HEK293 (cell line): ENCODE measurements around the gene LDLRAP1.

Experiments
- TCF7L2 ChIP-seq: IDR thresholded peaks from 2 replicates; pipeline ENCODE4 v1.6.1; 2011; ENCODE audit warnings: low read depth, mild to moderate bottlenecking, inconsistent platforms, low read length, moderate library complexity, borderline replicate concordance
- ZNF416 ChIP-seq: fragments of 450-650 bp; formaldehyde crosslinking; IDR thresholded peaks from 2 replicates; pipeline ENCODE4 v1.5.1; 2016; ENCODE audit warnings: missing biosample characterization, missing genetic modification characterization
- ZNF596 ChIP-seq: fragments of 450-650 bp; IDR thresholded peaks from 2 replicates; pipeline ENCODE4 v1.5.0; 2018; ENCODE audit warnings: missing biosample characterization, mild to moderate bottlenecking, missing genetic modification characterization, moderate library complexity
- ZSCAN30 ChIP-seq: fragments of 450-650 bp; IDR thresholded peaks from 2 replicates; pipeline ENCODE4 v1.5.1; 2018; ENCODE audit warnings: missing biosample characterization, mild to moderate bottlenecking, missing genetic modification characterization, moderate library complexity
- TF ChIP-seq, protein P1 (sequence below): fragments of 450-650 bp; formaldehyde crosslinking; IDR thresholded peaks from 2 replicates; pipeline ENCODE4 v1.5.1; 2016; ENCODE audit warnings: missing biosample characterization, missing genetic modification characterization
- TF ChIP-seq, protein P2 (sequence below): fragments of 450-650 bp; formaldehyde crosslinking; IDR thresholded peaks from 2 replicates; pipeline ENCODE4 v1.5.1; 2016; ENCODE audit warnings: missing biosample characterization, missing genetic modification characterization, borderline replicate concordance

GRCh38 chr1:25568834-25569596 is 25.6 kb downstream of the LDLRAP1 start:
- no peak for TF ChIP-seq ZSCAN30
- TF ChIP-seq ZNF416 (tag by site-specific recombination), result no peak
- TF ChIP-seq ZNF596, result no peak
- TF ChIP-seq, protein P1, sequence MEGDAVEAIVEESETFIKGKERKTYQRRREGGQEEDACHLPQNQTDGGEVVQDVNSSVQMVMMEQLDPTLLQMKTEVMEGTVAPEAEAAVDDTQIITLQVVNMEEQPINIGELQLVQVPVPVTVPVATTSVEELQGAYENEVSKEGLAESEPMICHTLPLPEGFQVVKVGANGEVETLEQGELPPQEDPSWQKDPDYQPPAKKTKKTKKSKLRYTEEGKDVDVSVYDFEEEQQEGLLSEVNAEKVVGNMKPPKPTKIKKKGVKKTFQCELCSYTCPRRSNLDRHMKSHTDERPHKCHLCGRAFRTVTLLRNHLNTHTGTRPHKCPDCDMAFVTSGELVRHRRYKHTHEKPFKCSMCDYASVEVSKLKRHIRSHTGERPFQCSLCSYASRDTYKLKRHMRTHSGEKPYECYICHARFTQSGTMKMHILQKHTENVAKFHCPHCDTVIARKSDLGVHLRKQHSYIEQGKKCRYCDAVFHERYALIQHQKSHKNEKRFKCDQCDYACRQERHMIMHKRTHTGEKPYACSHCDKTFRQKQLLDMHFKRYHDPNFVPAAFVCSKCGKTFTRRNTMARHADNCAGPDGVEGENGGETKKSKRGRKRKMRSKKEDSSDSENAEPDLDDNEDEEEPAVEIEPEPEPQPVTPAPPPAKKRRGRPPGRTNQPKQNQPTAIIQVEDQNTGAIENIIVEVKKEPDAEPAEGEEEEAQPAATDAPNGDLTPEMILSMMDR (tag by site-specific recombination), result no peak
- TF ChIP-seq TCF7L2, result no peak
- TF ChIP-seq, protein P2, sequence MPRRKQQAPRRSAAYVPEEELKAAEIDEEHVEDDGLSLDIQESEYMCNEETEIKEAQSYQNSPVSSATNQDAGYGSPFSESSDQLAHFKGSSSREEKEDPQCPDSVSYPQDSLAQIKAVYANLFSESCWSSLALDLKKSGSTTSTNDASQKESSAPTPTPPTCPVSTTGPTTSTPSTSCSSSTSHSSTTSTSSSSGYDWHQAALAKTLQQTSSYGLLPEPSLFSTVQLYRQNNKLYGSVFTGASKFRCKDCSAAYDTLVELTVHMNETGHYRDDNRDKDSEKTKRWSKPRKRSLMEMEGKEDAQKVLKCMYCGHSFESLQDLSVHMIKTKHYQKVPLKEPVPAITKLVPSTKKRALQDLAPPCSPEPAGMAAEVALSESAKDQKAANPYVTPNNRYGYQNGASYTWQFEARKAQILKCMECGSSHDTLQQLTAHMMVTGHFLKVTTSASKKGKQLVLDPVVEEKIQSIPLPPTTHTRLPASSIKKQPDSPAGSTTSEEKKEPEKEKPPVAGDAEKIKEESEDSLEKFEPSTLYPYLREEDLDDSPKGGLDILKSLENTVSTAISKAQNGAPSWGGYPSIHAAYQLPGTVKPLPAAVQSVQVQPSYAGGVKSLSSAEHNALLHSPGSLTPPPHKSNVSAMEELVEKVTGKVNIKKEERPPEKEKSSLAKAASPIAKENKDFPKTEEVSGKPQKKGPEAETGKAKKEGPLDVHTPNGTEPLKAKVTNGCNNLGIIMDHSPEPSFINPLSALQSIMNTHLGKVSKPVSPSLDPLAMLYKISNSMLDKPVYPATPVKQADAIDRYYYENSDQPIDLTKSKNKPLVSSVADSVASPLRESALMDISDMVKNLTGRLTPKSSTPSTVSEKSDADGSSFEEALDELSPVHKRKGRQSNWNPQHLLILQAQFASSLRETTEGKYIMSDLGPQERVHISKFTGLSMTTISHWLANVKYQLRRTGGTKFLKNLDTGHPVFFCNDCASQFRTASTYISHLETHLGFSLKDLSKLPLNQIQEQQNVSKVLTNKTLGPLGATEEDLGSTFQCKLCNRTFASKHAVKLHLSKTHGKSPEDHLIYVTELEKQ (tag by site-specific recombination), result no peak; the same call in 1 of the 2 replicates
